Measurements from ENCODE around the gene CRB3.

CRB3 gene

GRCh38 chr19:6475321-6476108 is 11.4 kb downstream of the CRB3 start:
- TF ChIP-seq POLR2AphosphoS5 (IDR thresholded peaks at IDR 0.05; ENCODE audit: low read depth, low read length) (no peak), FOXP2 (optimal IDR thresholded peaks at IDR 0.05; ENCODE audit: borderline replicate concordance, extremely low read depth, extremely low read length, insufficient read depth) (no peak), TAF1 (IDR thresholded peaks at IDR 0.05; ENCODE audit: borderline replicate concordance, insufficient read depth, low read length) (no peak), REST (IDR thresholded peaks at IDR 0.05; ENCODE audit: insufficient read depth in 1 of 2, low read depth in 2 of 2, low read length in 2 of 2) (no peak), SIN3A (IDR thresholded peaks at IDR 0.05; ENCODE audit: borderline replicate concordance, insufficient read depth, low read length) (no peak)

GRCh38 chr19:6476155-6476895 is 12.3 kb downstream of the CRB3 start:
- no peak for TF ChIP-seq FOXP2 (optimal IDR thresholded peaks at IDR 0.05; ENCODE audit: borderline replicate concordance, extremely low read depth, extremely low read length, insufficient read depth)
- no peak for TF ChIP-seq REST (IDR thresholded peaks at IDR 0.05; ENCODE audit: insufficient read depth in 1 of 2, low read depth in 2 of 2, low read length in 2 of 2)
- TF ChIP-seq SIN3A (IDR thresholded peaks at IDR 0.05; ENCODE audit: borderline replicate concordance, insufficient read depth, low read length) = no peak
- no peak for TF ChIP-seq TAF1 (IDR thresholded peaks at IDR 0.05; ENCODE audit: borderline replicate concordance, insufficient read depth, low read length)
- TF ChIP-seq POLR2AphosphoS5 (IDR thresholded peaks at IDR 0.05; ENCODE audit: low read depth, low read length) = no peak

- no peak for TF ChIP-seq REST (IDR thresholded peaks at IDR 0.05; ENCODE audit: insufficient read depth in 1 of 2, low read depth in 2 of 2, low read length in 2 of 2)
- no peak for TF ChIP-seq SIN3A (IDR thresholded peaks at IDR 0.05; ENCODE audit: borderline replicate concordance, insufficient read depth, low read length)
- TF ChIP-seq POLR2AphosphoS5 (IDR thresholded peaks at IDR 0.05; ENCODE audit: low read depth, low read length) = no peak
- TF ChIP-seq TAF1 (IDR thresholded peaks at IDR 0.05; ENCODE audit: borderline replicate concordance, insufficient read depth, low read length) = no peak
- TF ChIP-seq FOXP2 (optimal IDR thresholded peaks at IDR 0.05; ENCODE audit: borderline replicate concordance, extremely low read depth, extremely low read length, insufficient read depth) = no peak
Measured at GRCh38 chr19:6476896-6477431, 12.9 kb downstream of the CRB3 start.

- TF ChIP-seq FOXP2 (optimal IDR thresholded peaks at IDR 0.05; ENCODE audit: borderline replicate concordance, extremely low read depth, extremely low read length, insufficient read depth) = no peak
- no peak for TF ChIP-seq POLR2AphosphoS5 (IDR thresholded peaks at IDR 0.05; ENCODE audit: low read depth, low read length)
- TF ChIP-seq SIN3A (IDR thresholded peaks at IDR 0.05; ENCODE audit: borderline replicate concordance, insufficient read depth, low read length) = no peak
- TF ChIP-seq REST (IDR thresholded peaks at IDR 0.05; ENCODE audit: insufficient read depth in 1 of 2, low read depth in 2 of 2, low read length in 2 of 2) = no peak
- TF ChIP-seq TAF1 (IDR thresholded peaks at IDR 0.05; ENCODE audit: borderline replicate concordance, insufficient read depth, low read length) = no peak
Measured at GRCh38 chr19:6478815-6479214, 14.7 kb downstream of the CRB3 start.
